ENCODE data around the gene GPR151. TPM values are rescaled to one million over a fixed set of nuclear protein-coding genes. Genes with fewer than 3 reads are reported as not detected.

Gene GPR151
- total RNA-seq, 1 donor from 2014 or later = not detected

- no peak overlapping the region for H3K4me3 ChIP-seq (ENCODE audit: low read depth, low read length)
- no peak for TF ChIP-seq CTCF (IDR thresholded peaks at IDR 0.05; ENCODE audit: insufficient read depth, low read length, severe bottlenecking)
- DNase-seq (ENCODE audit: low read depth) (no peak), FAIRE-seq (no peak)
- H3K27me3 ChIP-seq (ENCODE audit: control insufficient read depth, insufficient read depth, low read length) = no peaks in the 10 kb centered on the region
- H3K36me3 ChIP-seq (ENCODE audit: control insufficient read depth, insufficient read depth, low read length) = no peaks in the 10 kb centered on the region
Observed at GRCh38 chr5:146553446-146553845, 37.5 kb upstream of the GPR151 start.

DNA sequence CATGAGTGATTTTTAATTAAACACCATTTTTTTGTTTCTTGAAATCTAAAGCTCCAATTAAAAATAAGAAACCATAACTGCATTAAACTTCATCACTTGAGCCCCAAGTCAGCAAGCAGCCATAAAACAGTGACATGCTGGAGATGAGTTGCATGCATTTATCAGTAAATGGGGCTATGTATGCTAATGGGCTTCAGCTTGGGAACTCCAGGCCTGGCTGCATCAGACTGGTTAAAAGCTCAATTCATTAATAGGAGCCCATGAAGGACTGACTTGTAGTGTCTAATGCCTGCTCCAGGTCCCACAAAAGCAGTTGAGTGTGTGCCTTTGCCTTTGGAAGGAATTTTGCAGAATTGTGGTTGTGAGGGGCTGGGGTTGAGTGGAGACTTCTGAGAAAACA is 33.6 kb upstream of the GPR151 start:
- no peak for FAIRE-seq
- TF ChIP-seq CTCF (IDR thresholded peaks at IDR 0.05; ENCODE audit: insufficient read depth, low read length, severe bottlenecking) = no peak
- DNase-seq (ENCODE audit: low read depth) = no peak

DNA sequence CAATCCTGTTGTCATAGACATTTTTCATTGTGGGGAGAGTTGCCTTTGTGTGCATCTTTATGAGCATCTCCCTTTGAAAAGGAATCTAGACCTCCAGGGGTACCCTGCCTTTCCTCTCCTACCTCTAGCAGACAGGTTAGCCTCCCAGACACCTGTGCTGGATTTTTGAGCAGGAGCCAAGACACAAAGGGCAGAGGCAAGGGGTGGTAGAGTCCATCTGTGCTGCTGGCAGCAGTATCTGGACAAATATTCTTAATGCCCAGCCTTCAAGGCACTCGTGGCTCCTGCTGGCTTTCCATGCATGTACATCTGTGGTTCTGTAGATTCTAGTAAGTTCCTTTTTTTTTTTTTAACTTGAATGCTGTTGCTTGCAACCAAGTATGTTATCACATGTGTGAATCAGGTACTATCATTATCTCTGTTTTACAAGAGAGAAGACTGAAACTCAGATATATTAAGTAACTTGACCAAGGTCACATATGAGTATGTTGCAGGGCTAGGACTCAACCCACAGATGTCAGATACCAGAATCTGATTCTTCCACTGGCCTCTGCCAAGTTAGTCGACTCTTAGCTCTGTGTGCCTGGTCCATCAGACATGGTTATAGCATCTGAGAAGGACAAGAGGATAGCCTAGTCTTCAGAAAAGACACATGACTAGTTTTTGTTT is 32.9 kb upstream of the GPR151 start:
- no peak for DNase-seq (ENCODE audit: low read depth)
- Histone ChIP-seq H3K4me3 (ENCODE audit: low read depth, low read length) (no peak overlapping the region), H3K36me3 (ENCODE audit: control insufficient read depth, insufficient read depth, low read length) (no peaks in the 10 kb centered on the region), H3K27me3 (ENCODE audit: control insufficient read depth, insufficient read depth, low read length) (no peaks in the 10 kb centered on the region)
- no peak for FAIRE-seq
- TF ChIP-seq CTCF (IDR thresholded peaks at IDR 0.05; ENCODE audit: insufficient read depth, low read length, severe bottlenecking) = no peak

More for the DNA sequence above, 33.6 kb upstream of the GPR151 start:
- no peak overlapping the region for H3K4me3 ChIP-seq (ENCODE audit: low read depth, low read length)
- no peaks in the 10 kb centered on the region for H3K36me3 ChIP-seq (ENCODE audit: control insufficient read depth, insufficient read depth, low read length)
- H3K27me3 ChIP-seq (ENCODE audit: control insufficient read depth, insufficient read depth, low read length) = no peaks in the 10 kb centered on the region

DNA sequence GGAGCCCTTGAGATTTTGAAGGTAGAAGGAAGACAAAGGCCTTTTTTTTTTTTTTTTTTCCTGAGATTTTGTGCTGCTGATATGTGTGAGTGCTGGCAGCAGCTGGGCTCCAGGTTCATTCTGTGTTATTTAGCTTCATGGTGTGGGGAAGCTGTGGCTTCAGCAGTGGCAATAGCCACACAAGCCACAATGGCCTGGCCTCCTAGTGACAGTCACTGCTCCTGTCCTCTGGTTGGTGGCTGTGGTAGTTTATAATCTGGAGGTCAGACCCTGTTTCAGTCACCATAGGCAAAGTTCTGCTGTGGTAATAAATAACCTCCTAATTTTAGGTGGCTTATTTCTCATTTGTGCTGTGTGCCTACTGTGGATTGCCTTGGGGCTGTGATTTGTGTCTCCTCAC is 28.2 kb upstream of the GPR151 start:
- Histone ChIP-seq H3K27me3 (ENCODE audit: control insufficient read depth, insufficient read depth, low read length) (no peaks in the 10 kb centered on the region), H3K36me3 (ENCODE audit: control insufficient read depth, insufficient read depth, low read length) (no peaks in the 10 kb centered on the region), H3K4me3 (ENCODE audit: low read depth, low read length) (no peak overlapping the region)
- TF ChIP-seq CTCF (IDR thresholded peaks at IDR 0.05; ENCODE audit: insufficient read depth, low read length, severe bottlenecking) = no peak
- DNase-seq (ENCODE audit: low read depth) = no peak
- no peak for FAIRE-seq

DNA sequence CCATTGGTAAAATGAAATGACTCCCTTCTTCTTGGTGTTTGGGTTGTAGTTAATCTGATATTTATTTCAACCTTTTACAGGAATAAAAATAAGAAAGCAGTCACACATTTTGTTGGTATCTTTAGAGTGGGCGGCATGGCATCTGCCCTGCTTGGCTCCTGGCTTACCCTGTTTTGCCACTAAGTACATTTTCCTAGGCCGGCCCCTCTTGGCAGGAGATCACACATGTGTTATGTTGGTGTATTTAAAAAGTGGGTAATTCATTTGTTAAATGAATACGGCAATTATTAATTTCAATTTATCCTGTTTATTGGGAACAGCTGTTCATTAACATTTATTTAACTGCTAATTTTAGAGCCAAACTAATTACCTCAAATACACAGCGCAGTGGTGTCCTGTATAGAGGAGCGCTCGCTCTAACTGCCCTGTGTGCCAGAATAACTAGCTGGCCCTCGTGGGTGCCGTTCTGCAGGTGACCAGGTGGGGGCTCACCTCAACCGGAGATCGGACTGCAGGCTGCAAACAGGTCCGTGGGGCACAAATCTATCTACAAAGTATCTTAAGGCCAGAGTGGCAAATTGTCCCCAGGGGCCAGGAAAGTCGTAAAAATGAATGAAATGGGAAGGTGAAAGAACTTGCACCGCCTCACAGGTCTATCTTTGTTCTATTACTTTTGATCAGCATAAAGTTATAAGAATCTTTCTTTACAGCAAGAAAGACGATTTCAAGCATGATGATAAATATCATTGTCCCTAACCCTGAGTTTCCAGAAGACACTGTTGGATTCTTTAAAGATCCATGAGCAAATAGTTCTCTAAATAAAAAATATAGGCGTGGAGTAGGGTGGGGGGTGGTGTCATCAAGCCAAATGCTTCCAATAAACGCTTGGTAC is 26.2 kb upstream of the GPR151 start:
- peak; percentile 62 for DNase-seq (ENCODE audit: low read depth)
- peak; percentile 88 for TF ChIP-seq CTCF (IDR thresholded peaks at IDR 0.05; ENCODE audit: insufficient read depth, low read length, severe bottlenecking)
- H3K27me3 ChIP-seq (ENCODE audit: control insufficient read depth, insufficient read depth, low read length) = no peaks in the 10 kb centered on the region
- no peaks in the 10 kb centered on the region for H3K36me3 ChIP-seq (ENCODE audit: control insufficient read depth, insufficient read depth, low read length)
- FAIRE-seq = no peak
- no peak overlapping the region for H3K4me3 ChIP-seq (ENCODE audit: low read depth, low read length)

All from bronchial epithelial cell (primary cell).